CD4-positive, alpha-beta T cell treated with Interleukin-1 beta for 1 hour (primary cell): ENCODE results near the gene C12orf43.
A peak's percentile ranks its signal among the peaks of the same experiment; 100 is the strongest.

Source experiments
- DNase-seq, 2 donors: peaks; one replicate each; pipeline ENCODE4 v3.0.0-alpha.2; 2020 to 2022

The C12orf43 gene

GRCh38 chr12:121030576-121031212, 14.4 kb upstream of the C12orf43 start:
- no peak for DNase-seq

- DNase-seq: no peak
Observed at GRCh38 chr12:121026274-121027045, 10.2 kb upstream of the C12orf43 start.

GRCh38 chr12:121025442-121026226, 9.3 kb upstream of the C12orf43 start:
- no peak for DNase-seq

- no peak for DNase-seq
Observed at GRCh38 chr12:121023799-121024198, 7.5 kb upstream of the C12orf43 start.

GRCh38 chr12:121022713-121023112, 6.4 kb upstream of the C12orf43 start:
- no peak for DNase-seq

- DNase-seq: no peak
Observed at GRCh38 chr12:121021754-121022153, 5.5 kb upstream of the C12orf43 start.

GRCh38 chr12:121018860-121019617, 2.8 kb upstream of the C12orf43 start:
- DNase-seq: no peak

- DNase-seq: peak in 1 of 2 donors; percentile 39
Observed at GRCh38 chr12:121017966-121018491, 1.7 kb upstream of the C12orf43 start.

GRCh38 chr12:121013715-121014114, 2.6 kb downstream of the C12orf43 start:
- no peak for DNase-seq

GRCh38 chr12:121011820-121012219, 4.5 kb downstream of the C12orf43 start:
- DNase-seq: no peak

- DNase-seq: no peak
Observed at GRCh38 chr12:121010860-121011259, 5.4 kb downstream of the C12orf43 start.

GRCh38 chr12:121009741-121010140, 6.5 kb downstream of the C12orf43 start:
- no peak for DNase-seq

- no peak for DNase-seq
Observed at GRCh38 chr12:121008347-121009098, 7.8 kb downstream of the C12orf43 start.

GRCh38 chr12:121005346-121005815, 10.9 kb downstream of the C12orf43 start:
- DNase-seq: peak; percentile 44 to 46

- no peak for DNase-seq
Observed at GRCh38 chr12:121004253-121004815, 12.0 kb downstream of the C12orf43 start.

- no peak for DNase-seq
Observed at GRCh38 chr12:121003650-121004049, 12.6 kb downstream of the C12orf43 start.

GRCh38 chr12:121001841-121002483, 14.3 kb downstream of the C12orf43 start:
- no peak for DNase-seq

GRCh38 chr12:121001060-121001459, 15.2 kb downstream of the C12orf43 start:
- no peak for DNase-seq

GRCh38 chr12:121000530-121000929, 15.8 kb downstream of the C12orf43 start:
- DNase-seq: no peak

- DNase-seq: no peak
Observed at GRCh38 chr12:120999191-121000120, 16.8 kb downstream of the C12orf43 start.
